OCI-LY3 (cell line): ENCODE results near the gene ZNF32.

Experiments used
- CTCF ChIP-seq: fragments of 200-600, 300-600 bp; sonication (generic); IDR thresholded peaks from 2 replicates; pipeline ENCODE4 v1.5.1; 2014; ENCODE audit warnings: antibody characterized with exemption, low read length, low read depth
- EZH2phosphoT487 ChIP-seq: fragments of 200-600 bp; shearing (Covaris generic); IDR thresholded peaks from 2 replicates; pipeline ENCODE4 v1.6.1; 2018; ENCODE audit warnings: antibody characterized with exemption, mixed run types, low read depth

GRCh38 chr10:43627942-43628341, 20.7 kb downstream of the ZNF32 start:
- TF ChIP-seq CTCF (no peak), EZH2phosphoT487 (no peak)
